HS-27A (cell line): ENCODE measurements around the gene LINC01488.

Experiments
- DNase-seq: peaks from one replicate; pipeline ENCODE4 v3.0.0-alpha.2; 2012; ENCODE audit warnings: low read depth, missing footprints

Gene LINC01488

DNA sequence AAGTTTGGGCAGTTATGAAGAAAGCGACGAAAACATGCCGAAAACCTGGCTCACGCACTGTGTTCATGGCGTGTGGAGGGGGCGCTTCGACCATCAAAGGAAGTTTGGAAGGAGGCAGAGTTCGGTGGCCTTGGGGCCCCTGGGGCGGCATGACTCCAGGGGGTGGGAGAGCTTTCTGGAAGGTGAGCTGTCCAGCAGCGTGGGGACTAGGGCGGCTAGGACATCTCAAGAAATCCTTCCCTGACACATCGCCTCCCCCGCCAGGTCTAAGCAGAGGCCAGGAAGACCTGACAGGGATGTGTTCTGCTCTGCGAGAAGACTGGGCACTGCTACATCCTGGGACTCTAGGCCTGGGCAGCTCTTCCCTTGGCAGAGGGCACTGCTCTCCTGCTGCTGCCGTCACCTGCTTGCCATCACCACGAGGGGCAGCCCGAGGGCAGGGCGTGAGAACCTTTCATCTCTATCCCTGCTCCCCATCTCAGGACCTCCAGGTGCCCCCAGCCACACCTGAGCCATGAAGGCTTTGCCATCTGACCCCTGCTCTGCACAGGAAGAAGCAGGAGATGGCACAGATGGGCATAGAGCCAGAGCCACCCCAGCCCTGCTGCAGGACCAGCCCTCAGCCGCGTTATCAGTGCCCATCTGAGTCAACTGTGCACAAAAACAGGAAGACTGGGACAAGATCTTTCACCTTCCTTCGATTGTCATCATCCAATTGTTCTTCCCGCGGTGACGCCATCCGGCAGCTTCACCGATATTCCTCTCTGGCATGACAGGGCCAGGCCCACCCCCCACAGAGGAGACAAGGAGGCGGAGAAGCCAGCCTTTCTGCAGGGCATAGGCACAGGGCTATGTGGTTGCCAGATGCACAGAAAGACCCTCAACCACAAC is 12.7 kb downstream of the LINC01488 start:
- no peak for DNase-seq

DNA sequence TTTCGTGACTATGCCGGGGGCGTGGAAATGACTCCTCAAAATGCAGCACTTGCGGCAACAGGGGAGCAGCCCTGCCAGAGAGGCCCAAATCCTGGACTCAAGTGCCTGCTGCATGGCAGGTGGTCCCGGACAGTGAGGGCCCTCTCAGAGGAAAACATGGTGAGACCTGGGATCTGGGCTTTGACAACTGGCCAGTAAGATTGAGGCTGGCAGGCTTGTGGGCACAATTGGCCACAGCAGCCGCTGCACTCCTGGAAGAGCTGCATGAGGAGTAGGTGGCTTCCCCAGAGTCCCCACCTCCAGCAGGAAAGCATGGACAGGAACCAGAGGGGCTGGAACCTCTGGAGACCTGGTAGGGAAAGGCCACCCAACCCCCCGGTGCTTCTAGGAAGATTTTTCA is 13.4 kb downstream of the LINC01488 start:
- no peak for DNase-seq

DNA sequence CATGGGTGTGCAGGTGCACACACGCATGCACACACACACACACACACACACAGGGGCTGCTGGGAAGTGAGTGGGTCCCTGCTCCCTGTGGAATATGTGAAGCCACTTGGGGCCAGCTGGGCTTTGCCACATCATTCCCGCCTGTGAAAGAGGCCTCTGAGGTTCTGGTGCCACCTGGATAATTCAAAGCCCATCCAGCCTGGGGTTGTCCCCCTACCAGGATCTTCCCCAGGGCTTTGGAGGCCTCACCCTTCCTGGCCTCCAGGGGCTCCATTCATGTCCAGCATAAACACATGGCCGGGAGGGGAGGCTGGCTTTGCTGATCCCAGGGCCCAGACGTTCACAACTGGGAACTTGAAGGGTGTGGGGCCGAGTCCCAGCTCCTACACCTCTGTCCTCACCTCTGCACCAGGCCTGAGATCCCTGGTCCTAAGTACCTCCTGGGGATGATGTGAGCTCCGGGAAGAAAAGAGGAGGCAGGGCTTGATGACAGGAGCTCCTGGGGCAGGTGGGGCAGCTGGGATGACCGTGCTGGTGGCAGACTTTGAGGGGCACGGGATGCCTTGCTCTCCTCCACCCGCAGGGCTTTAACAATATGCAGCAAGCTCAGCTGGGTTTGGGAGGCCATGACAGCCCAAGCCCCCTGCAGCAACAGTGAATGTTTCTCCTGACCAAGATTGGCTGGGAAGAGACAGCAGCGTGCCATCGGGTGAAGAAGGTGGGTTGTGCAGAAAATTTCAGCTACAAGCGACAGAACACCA is 14.2 kb downstream of the LINC01488 start:
- DNase-seq = no peak

DNA sequence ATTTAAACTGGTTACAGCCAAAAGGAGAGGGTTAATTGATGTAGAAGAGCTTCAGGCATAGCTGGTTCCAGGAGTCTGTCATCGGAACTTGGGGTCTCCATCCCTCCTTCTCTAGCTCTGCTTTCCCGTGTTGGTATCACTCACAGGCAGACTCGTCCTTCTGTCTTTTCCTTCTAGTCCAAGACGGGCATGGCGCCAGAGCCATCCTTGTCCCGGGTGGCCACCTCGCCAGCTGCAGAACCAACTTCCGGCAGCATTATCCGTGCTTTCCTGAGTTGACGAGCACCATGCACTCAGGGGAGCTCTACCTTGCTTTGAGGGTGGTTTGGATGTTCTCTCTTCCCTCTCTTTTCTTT is 14.7 kb downstream of the LINC01488 start:
- no peak for DNase-seq

DNA sequence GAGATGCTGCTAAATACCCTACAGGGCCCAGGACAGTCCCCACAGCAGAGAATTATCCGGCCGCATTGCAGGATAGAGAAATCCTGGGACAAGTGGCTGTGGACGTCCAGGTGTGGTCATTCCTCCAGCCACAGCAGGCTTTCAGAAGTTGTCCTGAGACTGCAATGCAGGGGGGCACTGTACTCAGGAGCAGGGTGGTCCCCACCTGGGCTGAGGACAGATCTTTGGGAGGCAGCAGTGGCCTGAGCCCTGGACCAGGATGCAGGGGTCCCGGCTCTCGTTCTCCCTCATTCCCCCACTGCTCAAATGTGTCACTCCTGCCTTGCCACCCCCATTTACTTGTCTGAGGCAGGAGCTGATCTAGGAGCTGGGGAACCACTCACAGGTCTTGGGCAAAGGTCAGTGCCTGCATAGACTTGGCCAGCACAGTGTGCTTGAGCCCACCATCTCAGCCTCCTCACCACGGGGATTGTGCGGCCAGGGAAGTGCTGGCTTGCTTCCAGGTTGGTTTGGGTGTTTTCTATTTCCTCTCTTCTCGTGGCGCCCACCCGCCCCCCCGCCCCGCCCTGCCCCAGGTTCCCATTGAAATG is 15.3 kb downstream of the LINC01488 start:
- no peak for DNase-seq

DNA sequence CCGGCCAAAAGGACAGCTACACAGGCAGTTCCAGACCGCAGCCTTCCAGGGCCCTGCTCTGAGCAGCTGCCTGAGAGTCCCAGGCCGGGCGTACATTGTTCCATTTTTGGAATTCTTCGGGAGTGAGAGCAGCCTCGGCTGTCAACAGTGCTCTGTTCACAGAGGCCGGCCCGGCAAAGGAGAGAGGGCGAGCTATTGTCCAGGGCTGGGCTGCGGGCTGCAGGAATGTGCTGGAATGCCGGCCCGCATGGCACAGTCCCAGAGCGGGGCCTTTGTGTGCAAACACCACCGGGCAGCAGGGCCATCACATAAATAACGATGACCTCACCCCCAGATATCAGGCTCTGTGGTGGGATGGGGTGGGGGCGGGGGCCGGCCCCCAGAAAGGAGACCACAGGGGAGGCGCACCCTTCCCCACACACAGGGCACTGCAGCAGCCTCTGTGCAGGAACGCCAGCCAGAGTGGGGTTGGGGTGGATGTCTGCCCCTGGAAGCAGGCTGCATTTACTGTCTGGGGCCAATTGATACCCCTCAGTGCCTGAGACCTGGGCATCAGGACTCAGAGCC is 15.8 kb downstream of the LINC01488 start:
- peak; percentile 96 for DNase-seq

DNA sequence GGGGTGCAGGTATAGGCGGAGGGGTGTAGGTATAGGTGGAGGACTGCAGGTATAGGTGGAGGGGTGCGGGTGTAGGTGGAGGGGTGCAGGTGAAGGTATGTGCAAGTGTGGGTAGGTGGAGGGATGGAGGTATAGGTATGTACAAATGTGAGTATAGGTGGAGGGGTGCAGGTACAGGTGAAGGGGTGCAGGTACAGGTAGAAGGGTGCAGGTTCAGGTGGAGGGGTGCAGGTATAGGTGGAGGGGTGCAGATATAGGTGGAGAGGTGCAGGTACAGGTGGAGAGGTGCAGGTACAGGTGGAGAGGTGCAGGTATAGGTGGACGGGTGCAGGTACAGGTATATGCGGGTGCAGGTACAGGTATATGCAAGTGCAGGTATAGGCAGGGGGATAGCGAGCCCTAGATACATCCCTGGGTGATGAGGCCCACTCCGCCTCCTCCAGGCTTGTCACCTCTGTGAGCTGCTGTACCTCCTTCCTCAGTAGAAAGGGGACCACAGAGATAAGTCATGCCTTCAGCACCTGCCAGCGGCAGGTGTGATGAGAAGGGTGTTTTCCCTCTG is 17.2 kb downstream of the LINC01488 start:
- DNase-seq = no peak

DNA sequence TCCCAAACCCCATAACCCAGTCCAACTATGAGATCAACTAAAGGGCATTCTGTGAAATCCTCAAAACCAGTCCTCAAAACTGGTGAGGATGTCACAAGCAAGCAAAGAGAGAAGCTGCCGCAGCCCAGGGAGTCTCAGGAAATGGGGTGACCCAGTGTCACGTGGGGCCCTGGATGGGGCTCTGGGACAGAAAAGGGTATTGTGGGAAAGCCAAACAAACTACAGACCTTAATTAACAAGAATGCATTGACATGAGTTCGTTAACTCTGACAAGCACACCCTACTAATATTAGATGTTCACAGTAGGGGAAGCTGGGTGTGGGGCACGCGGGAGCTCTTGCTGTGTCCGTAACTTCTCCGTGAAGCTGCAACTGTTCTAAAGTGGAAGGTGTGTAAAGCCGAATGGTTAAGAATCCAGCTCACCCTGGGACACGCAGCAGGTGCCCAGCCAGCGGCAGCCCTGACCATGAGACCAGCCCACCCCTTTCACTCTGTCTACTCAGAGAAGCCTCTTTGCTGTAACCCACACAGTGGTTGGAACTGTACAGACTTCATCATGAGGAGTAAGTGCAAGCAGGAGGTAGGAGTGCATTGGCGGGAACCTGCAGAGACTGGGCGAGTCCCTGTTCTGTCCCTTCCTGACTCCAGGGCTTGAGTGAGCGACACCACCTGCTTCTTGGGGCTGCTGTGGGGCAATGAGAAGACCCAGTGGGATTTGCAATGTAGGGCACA is 17.9 kb downstream of the LINC01488 start:
- no peak for DNase-seq

DNA sequence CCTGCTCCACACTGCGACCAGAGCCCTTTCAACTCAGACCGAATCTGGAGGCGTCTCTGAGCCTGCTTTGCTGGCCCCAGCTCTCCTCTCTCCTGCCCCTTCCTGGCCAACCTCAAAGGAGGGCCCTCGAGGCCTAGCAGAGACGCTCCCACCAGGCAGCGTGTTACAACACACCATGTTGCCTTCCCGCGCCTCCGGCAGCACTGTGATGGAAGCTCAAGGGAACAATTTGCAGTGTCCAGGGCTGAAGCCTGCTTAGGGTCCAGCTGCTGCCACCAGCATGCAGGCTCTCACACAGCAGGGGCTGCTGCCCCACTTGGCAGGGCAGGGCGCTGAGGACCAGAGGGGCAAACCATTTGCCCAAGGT is 18.4 kb downstream of the LINC01488 start:
- DNase-seq = no peak

DNA sequence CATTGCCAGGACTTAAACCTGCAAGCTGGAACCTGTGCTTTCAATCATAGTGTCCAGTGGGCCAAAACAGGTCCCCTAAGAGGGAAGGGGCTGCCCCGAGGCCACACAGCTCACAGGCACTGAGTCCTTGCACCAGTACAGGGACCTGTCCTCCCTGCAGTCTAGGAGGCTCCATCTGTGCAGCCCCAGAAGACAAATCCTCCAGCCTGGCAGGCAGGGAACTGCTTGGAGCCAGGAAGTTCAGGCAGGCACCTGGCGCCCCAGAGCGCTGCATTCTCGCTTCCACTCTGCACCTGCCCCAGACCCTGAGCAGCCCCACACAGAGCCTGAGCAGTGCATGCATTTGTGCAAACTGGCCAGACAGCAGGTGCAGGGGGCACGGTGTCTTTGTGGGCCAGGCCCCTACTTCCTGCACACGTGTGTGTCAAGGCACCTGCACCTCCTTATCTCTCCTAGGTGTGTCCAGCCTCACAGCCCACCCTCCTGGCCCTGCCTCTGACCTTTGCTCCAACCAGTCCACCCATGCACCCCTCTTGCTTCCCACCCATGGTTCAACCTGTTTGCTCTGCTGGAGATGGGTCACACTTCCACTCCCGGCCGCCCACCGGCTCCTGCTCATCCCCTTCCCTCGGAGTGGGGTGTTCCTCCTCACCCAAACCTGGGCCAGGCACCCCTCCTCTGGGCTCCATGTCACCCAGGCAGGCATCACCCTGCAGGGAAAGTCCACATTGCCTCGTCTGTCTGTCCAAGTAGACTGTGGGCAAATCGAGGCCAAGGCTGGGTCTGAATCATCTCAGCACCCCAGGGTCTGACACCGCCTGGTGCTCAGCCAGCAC is 19.0 kb downstream of the LINC01488 start:
- DNase-seq = no peak

DNA sequence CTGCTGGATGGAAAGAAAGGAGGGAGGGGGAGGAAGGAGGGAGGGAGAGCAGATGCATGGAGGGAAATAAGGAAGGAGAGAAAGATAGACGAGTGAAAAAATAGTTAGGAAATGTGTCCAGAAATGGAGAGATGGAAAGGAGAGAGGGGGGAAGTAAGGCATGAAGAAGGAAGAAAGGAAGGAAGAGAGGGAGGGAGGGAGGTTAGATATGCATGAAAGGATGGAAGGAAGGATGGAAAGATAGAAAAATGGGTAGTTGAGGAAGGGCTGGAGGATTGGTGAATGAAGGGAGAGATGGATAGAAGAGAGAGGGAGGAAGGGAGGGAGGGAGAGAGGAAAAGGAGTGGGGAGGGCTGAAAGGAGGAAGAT is 19.6 kb downstream of the LINC01488 start:
- DNase-seq = no peak

DNA sequence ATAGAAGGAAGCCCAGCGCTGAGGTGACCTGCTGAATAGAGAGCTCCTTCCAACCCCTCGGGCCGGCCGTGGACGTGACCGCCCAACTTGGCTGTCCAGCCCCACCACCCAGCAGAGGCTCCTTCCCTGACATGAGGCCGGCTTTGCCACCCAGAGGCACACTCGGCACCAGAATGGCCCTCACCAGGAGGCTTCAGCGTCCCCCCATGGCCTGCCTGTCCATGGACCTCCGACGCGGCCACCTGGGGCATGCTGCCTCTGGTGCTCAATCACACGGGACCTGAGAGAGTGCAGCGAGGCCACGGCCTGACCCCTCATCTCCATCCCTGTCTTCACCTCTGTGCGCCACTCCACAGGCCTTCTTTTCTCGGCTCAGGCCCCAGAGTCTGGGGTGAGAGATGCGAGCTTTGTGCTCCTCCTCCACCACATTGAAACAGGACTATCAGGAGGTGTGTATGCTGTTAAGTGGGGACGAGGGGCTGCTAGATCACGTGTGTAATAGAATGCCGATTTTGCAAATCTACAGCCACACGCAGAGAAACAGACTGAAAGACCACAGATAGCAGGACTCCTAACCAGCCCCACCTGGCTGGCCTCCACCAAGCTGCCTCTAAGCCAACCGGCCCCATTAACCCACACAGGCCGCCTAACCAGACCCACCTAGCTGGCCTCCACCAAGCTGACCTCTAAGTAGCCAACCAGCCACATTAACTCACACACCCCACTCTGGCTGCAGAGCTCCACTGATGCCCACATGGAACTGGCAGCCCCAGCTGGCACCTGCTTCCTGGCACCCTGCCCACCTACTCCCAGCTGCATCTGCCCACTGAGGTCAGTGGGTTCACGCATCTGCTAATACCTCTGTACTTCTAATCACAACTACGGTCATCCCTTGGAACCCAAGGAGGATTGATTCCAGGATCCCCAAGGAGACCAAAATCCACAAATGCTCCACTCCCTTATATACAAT is 20.7 kb downstream of the LINC01488 start:
- no peak for DNase-seq

DNA sequence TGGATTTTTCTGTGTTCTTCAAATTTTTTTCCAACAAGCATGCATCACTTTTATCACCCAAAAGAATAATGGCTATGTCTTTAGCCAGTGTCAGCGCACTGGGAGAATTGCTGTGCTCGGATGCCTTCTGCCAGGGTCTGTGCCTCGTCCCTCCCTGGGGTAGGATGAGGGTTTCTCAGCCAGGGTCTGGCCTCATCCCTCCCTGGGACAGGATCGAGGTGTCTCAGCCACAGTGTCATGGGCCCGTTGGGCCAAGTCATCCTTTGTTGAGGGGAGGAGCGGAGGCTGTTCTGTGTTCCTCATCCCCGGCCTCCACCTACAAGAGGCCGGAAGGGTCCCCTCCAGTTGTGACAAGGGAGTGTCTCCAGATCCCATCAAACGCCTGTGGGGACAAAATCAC is 22.7 kb downstream of the LINC01488 start:
- DNase-seq = no peak

DNA sequence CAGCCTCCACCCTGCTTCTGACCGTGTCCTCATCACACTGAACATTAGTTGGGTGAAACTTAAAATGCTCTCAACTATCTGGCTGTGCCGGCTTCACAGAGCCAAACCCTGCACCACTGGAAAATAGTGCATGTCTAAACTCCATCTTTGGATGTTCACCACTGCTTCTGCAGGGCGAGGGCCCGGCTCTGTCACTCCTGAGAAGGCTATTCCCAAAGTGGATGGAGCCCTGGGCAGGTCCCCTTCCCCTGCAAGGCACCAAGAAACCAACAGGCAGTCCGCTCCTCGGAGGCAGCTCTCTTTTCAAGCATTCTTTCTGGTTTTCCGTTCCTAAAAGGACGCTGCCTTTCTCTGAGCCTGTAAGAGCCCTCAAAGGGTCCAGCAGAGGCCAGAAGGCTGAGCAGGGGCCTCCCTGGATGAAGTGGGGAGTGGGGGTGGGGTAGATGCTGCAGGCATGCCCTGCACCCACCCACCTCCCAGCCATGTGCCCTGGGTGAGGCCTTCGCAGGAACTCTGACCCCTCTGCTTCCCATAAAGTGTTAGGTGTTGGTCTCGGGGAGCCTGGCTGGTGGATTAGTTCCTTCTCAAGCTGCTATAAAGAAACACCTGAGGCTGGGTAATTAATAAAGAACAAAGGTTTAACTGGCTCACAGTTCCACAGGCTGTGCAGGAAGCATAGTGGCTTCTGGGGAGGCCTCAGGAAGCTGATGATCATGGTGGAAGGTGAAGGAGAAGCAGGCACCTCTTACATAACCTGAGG is 23.3 kb downstream of the LINC01488 start:
- no peak for DNase-seq

DNA sequence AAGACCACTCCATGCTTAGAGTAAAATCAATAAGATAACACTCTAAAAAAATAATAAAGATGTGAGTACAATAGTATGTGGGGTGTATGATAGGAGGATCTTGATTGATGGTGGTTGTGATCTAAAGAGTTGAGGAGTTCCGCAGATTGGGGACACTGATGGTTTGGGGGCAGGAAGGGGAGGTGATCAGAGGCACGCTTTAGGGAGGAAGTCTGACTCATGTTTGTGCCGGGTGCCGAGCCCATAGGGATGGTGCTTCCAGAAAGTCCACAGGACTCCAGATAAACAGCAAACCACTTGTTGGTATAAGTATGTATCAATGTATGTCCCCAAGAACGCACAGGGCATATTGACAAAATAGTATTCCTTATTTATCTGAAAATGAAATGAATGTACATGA is 27.5 kb downstream of the LINC01488 start:
- no peak for DNase-seq

DNA sequence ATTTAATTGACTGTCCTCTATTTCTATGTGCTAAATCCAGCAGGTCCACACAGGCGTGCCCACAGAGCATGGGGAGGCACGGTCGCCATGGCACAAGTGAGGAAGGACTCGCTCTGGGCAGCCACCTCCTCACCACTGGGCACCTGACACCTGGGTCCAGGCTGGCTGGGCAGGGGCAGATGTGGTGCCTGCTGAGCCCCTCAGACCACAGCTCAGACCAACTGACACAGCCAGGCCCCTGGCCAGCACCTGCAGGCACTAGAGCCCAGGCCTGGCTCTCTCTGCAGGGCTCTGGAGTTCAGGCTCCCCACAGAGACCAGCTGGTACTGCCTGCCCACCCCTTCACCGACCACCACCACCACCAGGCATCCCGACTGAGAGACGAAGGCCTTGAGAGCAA is 27.9 kb downstream of the LINC01488 start:
- no peak for DNase-seq

DNA sequence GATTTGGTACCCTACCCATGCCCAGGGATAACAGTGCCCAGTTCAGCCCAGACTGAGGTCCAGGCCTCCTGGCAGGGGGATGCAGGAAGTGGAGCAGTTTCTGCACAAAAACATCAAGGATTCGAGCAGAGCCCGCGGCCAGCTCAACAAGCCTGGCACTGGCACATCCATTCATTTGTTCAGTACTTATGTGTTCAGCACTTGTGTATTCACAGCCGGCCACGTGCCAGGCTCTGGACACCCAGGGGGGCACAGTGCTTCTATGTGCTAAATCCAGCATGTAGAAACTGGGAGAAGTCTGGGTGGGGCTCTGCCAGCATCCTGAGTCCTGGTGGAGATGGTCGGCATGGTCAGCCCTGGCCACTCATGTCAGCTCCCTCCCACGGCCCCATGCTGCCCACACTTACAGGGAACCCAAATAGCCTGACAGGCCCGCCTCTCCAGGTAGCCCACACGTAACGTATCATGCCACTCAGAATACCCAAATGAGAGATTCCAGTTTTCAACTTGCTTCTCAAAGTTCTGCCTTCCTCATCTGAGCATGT is 28.5 kb downstream of the LINC01488 start:
- no peak for DNase-seq

DNA sequence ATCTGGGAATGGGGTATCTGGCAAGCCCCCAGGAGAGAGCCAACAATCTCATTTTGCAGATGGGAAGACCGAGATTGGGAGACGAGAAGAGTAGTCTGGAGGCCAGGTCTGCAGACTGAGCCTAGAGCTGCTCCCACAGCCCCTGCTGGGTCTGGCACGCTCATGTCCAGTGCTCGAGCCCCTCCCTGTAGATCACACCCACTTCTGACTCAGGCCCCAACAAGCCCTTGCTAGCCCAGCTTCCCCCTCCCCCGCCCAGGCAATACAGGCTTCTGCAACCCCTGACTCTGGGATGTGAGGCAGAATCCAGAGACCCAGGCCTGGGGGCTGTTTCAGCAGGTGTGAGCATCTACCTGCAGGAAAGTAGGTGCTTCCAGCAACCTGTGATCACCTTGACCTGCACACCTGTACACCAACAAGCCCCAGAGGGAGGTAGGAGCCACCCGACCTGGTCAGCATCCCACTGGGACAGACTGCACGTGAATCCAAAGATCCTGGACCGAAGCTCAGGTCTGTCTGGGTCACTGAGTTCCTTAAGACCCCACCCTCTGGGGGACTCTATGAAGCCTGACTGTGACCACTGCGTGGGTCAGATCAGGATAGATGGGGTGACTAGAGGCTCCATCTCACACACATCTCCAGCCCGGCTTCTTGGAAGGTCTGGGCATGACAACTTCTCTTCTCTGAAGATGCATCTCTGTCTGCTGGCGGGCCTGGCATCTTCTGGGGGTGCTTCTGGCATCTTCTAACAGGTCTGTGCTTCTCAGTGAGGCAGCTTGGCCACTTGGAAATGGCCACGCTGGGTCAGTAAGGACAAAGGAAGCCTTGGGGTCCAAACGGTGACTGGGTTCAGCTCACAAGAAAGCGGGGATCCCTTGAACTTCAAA is 29.3 kb downstream of the LINC01488 start:
- peak; percentile 36 for DNase-seq
